Measurements from ENCODE around the gene RSRP1.

The RSRP1 gene

DNA sequence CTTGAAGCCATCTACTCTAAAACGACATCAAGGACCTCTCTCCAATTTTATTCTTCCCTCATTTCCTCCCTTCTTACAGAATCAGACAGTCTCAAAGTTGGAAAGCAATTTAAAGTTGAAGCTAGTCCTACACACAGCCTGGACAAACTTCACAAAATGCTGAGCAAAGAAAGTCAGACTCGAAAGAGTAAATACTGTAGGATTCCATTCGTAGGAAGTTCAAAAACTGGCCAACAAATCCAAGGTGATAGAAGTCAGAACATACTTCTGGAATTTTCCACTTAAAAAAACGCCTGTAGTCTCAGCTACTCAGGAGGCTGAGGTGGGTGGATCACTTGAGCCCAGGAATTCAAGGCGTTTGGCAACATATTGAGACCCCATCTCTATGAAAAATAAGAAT, 34.5 kb downstream of the RSRP1 start:
- Histone ChIP-seq H3K27me3 (ENCODE audit: low read length) (no peaks in the 10 kb centered on the region), H3F3A (ENCODE audit: insufficient read depth) (no peaks in the 10 kb centered on the region), H3K9ac (ENCODE audit: low read length) (no peak overlapping the region), H3K4me2 (ENCODE audit: low read depth, low read length, poor library complexity, severe bottlenecking) (no peak overlapping the region), H4K20me1 (ENCODE audit: low read depth, low read length) (no peaks in the 10 kb centered on the region), H3K79me2 (ENCODE audit: insufficient read depth, low read length) (no peaks in the 10 kb centered on the region), H2AFZ (ENCODE audit: low read depth, low read length, severe bottlenecking) (no peak overlapping the region), H3K9me2 (replicated peaks; ENCODE audit: insufficient read depth, low read length) (no peaks in the 10 kb centered on the region), H3K9me3 (ENCODE audit: insufficient read depth, low read length) (no peaks in the 10 kb centered on the region), H3K4me3 (ENCODE audit: insufficient read depth, low read length, poor library complexity, severe bottlenecking) (no peak overlapping the region), H3K27ac (ENCODE audit: low read depth, low read length) (no peak overlapping the region), H3K36me3 (ENCODE audit: low read length) (no peaks in the 10 kb centered on the region)
- TF ChIP-seq CTCF (IDR thresholded peaks at IDR 0.05; ENCODE audit: insufficient read depth, low read length, poor library complexity, severe bottlenecking), result no peak
- no peak for TF ChIP-seq EZH2phosphoT487 (conservative IDR thresholded peaks at IDR 0.05; ENCODE audit: low read length)

GRCh38 chr1:25210728-25211127, 36.5 kb downstream of the RSRP1 start:
- Histone ChIP-seq H3K36me3 (ENCODE audit: low read length) (no peaks in the 10 kb centered on the region), H3K9me3 (ENCODE audit: insufficient read depth, low read length) (no peaks in the 10 kb centered on the region), H3F3A (ENCODE audit: insufficient read depth) (no peaks in the 10 kb centered on the region), H4K20me1 (ENCODE audit: low read depth, low read length) (no peaks in the 10 kb centered on the region), H3K4me2 (ENCODE audit: low read depth, low read length, poor library complexity, severe bottlenecking) (no peak overlapping the region), H3K9me2 (replicated peaks; ENCODE audit: insufficient read depth, low read length) (no peaks in the 10 kb centered on the region), H3K27me3 (ENCODE audit: low read length) (no peaks in the 10 kb centered on the region), H3K79me2 (ENCODE audit: insufficient read depth, low read length) (no peaks in the 10 kb centered on the region), H3K4me3 (ENCODE audit: insufficient read depth, low read length, poor library complexity, severe bottlenecking) (no peak overlapping the region), H3K27ac (ENCODE audit: low read depth, low read length) (no peak overlapping the region), H2AFZ (ENCODE audit: low read depth, low read length, severe bottlenecking) (no peak overlapping the region), H3K9ac (ENCODE audit: low read length) (no peak overlapping the region)
- TF ChIP-seq CTCF (IDR thresholded peaks at IDR 0.05; ENCODE audit: insufficient read depth, low read length, poor library complexity, severe bottlenecking) (no peak), EZH2phosphoT487 (conservative IDR thresholded peaks at IDR 0.05; ENCODE audit: low read length) (no peak)

DNA sequence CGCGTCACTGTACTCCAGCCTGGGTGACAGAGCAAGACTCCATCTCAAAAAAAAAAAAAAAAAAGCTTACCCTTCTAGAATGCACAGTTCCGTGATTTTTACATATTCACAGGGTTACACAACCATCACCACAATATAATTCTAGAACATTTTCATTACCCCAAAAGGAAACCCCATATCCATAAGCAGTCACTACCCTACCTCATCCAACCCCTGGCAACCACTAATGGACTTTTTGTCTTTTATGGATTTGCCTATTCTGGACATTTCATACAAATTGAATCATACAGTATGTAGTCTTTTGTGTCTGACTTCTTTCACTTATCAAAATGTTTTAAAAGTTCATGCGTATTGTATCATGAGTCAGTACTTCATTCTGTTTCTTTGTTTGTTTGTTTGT, 37.7 kb downstream of the RSRP1 start:
- no peaks in the 10 kb centered on the region for H3K36me3 ChIP-seq (ENCODE audit: low read length)
- no peaks in the 10 kb centered on the region for H3K79me2 ChIP-seq (ENCODE audit: insufficient read depth, low read length)
- H3K9me2 ChIP-seq (replicated peaks; ENCODE audit: insufficient read depth, low read length), result no peaks in the 10 kb centered on the region
- H3K27me3 ChIP-seq (ENCODE audit: low read length), result no peaks in the 10 kb centered on the region
- no peak overlapping the region for H3K4me3 ChIP-seq (ENCODE audit: insufficient read depth, low read length, poor library complexity, severe bottlenecking)
- no peak for TF ChIP-seq CTCF (IDR thresholded peaks at IDR 0.05; ENCODE audit: insufficient read depth, low read length, poor library complexity, severe bottlenecking)
- no peak for TF ChIP-seq EZH2phosphoT487 (conservative IDR thresholded peaks at IDR 0.05; ENCODE audit: low read length)
- no peaks in the 10 kb centered on the region for H4K20me1 ChIP-seq (ENCODE audit: low read depth, low read length)
- no peak overlapping the region for H2AFZ ChIP-seq (ENCODE audit: low read depth, low read length, severe bottlenecking)
- no peaks in the 10 kb centered on the region for H3K9me3 ChIP-seq (ENCODE audit: insufficient read depth, low read length)
- H3K9ac ChIP-seq (ENCODE audit: low read length), result no peak overlapping the region
- no peak overlapping the region for H3K4me2 ChIP-seq (ENCODE audit: low read depth, low read length, poor library complexity, severe bottlenecking)
- H3K27ac ChIP-seq (ENCODE audit: low read depth, low read length), result no peak overlapping the region
- no peaks in the 10 kb centered on the region for H3F3A ChIP-seq (ENCODE audit: insufficient read depth)
